Astrocyte of the spinal cord (primary cell): ENCODE data around the gene POMGNT2.

Source experiments
- DNase-seq: peaks from one replicate; pipeline ENCODE4 v3.0.0; 2011; ENCODE audit warnings: low read depth, low spot score
- H3K4me3 ChIP-seq: 2 replicates; pipeline ENCODE4 v1.5.1; 2011; ENCODE audit warnings: low read depth, mild to moderate bottlenecking, low read length, moderate library complexity
- in situ Hi-C: cut with HindIII; loops from 2 replicates; pipeline ENCODE4 v1.10.0; 2017; ENCODE audit warnings: low sequenced_read_pairs
- TF ChIP-seq, protein P1 (sequence below): IDR thresholded peaks from 2 replicates; pipeline ENCODE4 v1.5.1; 2012; ENCODE audit warnings: low read depth, mild to moderate bottlenecking, low read length, inconsistent platforms

POMGNT2 gene

DNA sequence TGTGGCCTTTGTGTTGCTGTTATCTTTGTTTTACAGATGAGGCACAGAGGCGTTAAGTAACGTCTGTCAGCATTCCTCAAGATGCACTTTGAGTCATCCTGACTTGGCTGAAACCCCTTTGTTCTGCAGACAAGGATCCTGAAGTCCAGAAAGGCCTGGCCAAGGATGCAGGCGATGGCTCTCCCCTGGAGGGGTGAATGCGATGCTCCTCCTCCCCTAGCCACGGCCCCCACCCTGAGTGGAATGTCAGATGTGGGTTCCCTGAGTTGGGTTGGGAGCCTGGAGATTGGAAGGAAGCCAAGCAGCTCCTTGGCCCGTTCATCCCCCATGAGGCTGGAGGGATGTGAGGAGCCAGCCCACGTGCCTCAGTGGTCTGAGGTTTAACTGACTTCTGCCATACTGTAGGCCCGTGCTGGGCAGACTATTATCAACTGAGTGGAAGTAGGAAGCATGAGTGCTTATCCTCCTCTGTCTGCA, 43.3 kb downstream of the POMGNT2 start:
- no peak for DNase-seq
- H3K4me3 ChIP-seq = no peak overlapping the region
- TF ChIP-seq, protein P1, sequence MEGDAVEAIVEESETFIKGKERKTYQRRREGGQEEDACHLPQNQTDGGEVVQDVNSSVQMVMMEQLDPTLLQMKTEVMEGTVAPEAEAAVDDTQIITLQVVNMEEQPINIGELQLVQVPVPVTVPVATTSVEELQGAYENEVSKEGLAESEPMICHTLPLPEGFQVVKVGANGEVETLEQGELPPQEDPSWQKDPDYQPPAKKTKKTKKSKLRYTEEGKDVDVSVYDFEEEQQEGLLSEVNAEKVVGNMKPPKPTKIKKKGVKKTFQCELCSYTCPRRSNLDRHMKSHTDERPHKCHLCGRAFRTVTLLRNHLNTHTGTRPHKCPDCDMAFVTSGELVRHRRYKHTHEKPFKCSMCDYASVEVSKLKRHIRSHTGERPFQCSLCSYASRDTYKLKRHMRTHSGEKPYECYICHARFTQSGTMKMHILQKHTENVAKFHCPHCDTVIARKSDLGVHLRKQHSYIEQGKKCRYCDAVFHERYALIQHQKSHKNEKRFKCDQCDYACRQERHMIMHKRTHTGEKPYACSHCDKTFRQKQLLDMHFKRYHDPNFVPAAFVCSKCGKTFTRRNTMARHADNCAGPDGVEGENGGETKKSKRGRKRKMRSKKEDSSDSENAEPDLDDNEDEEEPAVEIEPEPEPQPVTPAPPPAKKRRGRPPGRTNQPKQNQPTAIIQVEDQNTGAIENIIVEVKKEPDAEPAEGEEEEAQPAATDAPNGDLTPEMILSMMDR = no peak
- in situ Hi-C loops = no loop called here

DNA sequence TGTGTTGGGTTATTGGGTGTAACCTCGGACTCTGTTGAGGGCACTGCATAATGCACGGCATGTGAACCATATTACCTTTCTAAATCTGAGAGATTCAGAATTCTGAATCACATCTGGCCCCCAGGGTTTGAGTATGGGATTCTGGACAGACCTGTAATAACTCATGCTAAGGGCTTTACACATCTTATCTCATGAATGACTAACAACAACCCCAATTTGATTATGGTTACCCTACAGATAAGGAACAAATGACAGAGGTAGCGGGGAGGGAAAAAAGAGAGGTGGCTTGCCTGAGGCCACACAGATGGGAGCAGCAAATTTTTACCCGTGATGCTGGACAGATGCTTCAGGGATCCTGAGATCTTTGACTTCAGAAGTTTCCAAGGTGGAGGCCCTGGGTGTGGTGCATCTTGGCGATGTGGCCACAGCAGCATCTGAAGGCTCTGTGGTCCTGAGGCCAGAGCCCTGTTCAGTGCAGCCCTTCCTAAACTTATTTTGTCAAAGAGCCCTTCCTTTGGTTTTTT, 43.8 kb downstream of the POMGNT2 start:
- H3K4me3 ChIP-seq = no peak overlapping the region
- DNase-seq = no peak
- TF ChIP-seq, protein P1 = no peak
- in situ Hi-C loops = no loop called here

- in situ Hi-C loops = no loop called here
- no peak for DNase-seq
- TF ChIP-seq, protein P1 = no peak
Observed at GRCh38 chr3:43061101-43061895, 44.6 kb downstream of the POMGNT2 start.

DNA sequence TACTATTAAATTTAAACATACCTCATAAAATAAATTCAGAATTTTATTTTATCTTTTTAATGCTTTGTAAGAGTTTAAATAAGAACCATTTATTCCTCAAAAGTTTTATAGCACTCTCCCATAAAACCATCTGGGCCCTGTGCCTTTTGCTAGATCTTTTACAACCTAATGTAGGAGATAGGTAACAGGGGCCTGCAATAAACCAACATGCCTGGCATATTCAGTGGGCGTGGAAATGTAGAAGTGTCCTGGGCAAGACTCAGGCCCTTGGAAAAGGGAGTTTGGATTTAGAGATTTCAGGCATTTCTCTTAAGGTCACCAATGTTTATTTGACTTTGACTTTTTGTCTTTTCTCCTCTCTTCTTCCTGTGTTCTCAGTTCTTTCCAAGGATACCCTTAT, 46.4 kb downstream of the POMGNT2 start:
- TF ChIP-seq, protein P1 = no peak
- in situ Hi-C loops = no loop called here
- no peak for DNase-seq
- H3K4me3 ChIP-seq = no peak overlapping the region

More at GRCh38 chr3:43061101-43061895, 44.6 kb downstream of the POMGNT2 start:
- H3K4me3 ChIP-seq = no peak overlapping the region

- in situ Hi-C loops = no loop called here
- H3K4me3 ChIP-seq = no peak overlapping the region
- no peak for DNase-seq
- TF ChIP-seq, protein P1 = no peak
Observed at GRCh38 chr3:43055806-43056770, 49.8 kb downstream of the POMGNT2 start.

DNA sequence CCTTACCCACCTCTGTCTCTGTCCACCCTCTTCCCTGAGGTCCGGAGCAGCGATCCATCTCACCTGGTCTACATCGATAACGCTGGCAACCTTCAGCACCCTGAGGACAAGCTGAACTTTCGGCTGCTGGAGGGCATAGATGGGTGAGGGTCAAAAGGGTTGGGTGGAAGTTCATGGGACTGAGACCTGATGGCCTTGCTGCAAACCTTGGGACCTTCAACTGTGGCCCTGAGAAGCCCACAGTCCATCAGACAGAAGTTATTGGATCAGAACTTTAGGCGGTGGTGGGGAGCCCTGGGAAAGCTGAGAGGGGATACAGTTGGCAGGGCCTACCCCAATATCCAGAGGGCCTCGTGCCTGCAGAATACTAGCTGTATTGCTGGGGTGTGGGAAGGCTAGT, 50.5 kb downstream of the POMGNT2 start:
- in situ Hi-C loops = no loop called here
- no peak for DNase-seq
- H3K4me3 ChIP-seq = no peak overlapping the region
- TF ChIP-seq, protein P1 = no peak
